Eye (tissue), 1 donor: ENCODE measurements around the gene ARHGEF12.
A peak's percentile ranks its signal among the peaks of the same experiment; 100 is the strongest.

Experiments
- DNase-seq: peaks from one replicate; pipeline ENCODE4 v3.0.0-alpha.2; 2015

Gene ARHGEF12

DNA sequence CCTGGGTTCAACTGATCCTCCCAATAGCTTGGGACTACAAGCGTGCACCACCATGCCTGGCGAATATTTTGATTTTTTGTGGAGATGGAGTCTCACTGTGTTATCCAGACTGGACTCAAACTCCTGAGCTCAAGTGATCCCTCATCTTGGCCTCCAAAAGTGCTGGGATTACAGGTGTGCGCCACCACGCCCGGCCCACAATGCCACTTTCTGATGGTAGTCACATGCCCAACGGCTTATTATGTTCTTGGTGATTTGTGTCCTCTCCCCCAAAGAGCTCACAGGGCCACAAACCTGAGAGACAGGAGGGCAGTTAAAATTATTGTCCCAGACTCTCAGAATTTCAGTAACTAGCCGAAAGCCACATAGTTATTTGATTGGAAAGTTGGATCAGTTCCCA, 185.0 kb downstream of the ARHGEF12 start:
- no peak for DNase-seq

DNA sequence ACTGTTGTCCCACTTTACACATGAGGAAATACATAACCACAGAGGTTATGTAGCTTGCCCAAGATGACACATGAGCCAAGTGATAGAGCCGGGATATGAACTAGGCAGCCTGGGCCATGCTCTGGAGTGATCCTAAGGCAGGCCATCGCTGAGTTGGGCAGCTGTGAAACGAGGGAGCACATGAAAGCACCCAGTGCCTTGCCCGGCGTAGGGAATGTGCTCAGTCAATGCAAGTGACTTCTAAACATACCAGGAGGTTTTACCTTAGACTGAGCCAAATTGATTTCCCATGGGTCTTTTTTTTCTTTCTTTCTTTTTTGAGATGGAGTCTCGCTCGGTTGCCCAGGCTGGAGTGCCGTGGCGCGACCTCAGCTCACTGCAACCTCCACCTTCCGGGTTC, 185.8 kb downstream of the ARHGEF12 start:
- DNase-seq, result no peak

DNA sequence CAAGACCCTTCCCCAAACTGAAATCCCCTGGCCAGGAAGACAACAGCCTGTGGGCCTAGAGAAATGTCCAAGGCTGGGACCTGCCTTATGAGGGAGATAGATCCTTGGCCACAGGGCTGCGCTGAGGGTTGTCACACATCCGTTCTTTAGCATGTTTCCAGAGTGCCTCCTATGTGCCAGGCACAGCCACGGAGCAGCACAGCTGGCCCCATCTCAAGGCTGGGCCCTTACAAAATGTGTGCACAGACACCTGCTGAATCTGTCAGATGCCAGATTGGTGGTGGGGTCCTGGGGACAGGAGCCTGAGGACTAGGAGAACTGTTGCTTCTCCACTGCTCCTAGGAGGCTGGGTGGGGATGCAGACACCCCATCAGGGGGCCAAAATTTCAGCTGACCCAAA, 186.5 kb downstream of the ARHGEF12 start:
- DNase-seq, result no peak

DNA sequence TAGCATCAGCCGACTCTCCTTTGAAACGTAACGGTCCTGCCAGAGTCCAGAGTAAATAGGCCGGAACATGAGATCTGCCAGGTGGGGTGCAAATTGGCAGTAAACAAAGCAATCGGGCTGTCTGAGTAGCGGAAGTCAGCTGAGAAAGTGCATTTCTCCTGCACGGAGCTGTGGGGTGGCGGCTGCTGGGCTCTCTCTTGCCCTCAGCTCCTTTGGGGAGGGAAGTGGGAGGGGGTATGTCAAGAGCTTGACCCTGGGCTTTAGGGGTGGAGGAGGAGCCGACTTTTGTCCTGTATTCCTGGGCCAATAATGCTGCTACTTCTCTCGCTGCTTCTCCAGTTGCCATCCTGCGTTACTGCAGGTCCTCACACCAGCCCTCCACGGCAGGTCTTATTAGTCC, 187.0 kb downstream of the ARHGEF12 start:
- DNase-seq, result no peak

DNA sequence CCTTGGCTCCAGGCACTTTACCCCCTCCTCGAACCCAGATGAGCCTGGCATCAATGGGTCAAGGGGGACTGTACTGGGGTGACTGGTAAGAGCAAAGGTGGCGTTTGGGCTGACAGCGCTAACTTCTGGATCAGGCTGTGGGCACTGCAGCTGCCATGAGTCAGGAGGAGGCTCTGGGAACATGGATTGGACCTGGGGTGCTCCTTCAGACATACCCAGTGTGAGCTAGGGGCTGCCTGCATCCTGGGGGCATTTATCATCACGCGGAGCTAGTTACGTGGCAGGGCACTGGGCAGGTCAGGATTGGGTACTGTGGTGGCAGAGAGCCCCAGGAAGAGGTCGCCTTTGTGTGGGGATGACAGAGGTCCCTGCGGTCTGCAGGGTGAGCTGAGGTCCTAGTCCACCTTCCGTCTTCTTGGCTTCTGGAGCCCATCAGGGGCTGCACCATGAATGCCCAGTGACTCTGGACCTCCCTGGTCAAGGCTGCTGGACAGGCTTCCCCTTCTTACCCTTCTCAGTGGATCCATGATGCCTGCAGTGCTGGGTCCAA, 188.4 kb downstream of the ARHGEF12 start:
- no peak for DNase-seq

DNA sequence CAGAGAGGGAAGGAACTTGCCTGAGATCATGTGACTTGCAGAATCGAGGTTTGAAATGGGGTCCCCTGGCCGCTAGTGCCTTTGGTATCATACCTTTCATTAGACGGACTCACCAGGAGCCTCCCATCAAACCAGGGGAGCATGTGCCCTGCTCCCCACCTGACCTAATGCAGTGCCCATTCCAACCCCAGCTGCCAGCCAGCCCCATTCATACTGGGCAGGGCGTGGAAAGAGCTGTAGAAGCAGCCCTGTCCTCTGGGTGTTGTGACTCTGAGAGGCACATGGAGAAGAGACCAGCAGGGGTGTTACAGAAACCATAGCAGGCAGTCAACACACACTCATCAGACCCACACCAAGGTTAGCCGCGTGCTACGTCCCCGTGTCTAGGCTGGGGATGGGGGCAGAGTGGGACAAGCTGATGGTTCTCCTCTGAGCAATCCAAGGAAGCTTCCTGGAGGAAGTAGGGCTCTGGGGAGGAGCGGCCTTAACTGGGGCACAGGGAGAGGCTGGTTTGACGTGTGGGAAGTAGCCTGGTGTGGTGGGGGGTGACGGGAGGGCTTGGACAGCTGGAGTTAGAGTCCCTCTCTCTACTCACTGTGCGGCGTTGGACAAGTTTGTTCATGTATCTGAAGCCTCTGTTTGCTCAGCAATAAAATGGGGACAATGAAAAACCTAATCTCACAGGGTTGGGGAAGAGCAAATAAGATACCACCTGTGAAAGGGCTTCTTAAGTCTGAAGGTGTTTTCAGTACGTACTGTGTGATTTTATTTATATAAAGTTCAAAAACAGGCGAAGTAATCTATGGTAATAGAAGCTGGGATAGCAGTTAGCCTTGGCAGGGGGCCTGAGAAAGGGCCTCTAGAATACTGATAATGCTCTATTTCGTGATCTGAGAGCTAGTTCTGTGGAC, 189.3 kb downstream of the ARHGEF12 start:
- DNase-seq, result no peak

DNA sequence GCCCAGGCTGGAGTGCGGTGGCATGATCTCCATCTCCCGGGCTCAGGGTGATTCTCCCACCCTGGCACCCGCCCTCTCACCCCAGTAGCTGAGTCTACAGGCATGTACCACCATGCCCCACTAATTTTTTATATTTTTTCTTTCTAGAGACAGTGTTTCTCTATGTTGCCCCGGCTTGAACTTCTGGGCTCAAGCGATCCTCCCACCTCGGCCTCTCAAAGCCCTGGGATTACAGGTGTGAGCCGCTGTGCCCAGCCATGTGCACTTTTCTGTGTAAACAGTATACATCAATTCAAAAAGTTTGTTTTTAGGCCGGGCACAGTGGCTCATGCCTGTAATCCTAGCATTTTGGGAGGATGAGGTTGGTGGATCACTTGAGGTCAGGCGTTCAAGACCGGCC, 190.0 kb downstream of the ARHGEF12 start:
- no peak for DNase-seq

DNA sequence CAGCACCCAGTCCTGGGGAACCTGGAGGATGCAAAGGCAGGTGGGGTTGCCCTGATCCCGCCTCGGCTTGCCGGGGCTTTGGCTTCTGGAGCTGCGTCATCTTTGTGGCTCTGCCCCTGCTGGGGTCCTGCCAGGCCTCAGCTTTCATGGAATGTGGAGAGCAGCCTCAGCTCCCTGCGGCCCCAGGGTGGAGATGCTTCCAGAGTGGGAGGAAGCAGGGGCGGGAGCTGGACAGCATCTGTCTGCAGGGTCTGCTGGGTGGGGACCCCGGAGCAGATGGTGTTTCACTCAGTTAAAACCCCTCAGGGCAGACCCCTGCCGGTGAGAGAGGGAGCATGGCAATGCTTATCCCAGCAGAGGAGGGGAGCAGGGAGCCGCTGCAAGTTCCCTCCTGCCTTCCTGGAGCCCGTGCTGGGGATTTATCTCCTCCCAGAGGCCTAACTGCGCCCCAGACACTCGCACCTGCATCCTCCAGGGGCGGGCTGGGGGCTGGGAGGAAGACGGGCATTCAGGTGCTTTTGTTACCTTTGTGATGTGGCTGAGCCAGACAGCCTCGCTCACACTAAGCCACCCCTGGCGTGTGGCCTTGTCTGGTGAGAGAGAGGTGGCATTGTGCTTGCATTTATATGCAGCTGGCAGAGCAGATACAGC, 191.0 kb downstream of the ARHGEF12 start:
- peak; percentile 88 for DNase-seq

DNA sequence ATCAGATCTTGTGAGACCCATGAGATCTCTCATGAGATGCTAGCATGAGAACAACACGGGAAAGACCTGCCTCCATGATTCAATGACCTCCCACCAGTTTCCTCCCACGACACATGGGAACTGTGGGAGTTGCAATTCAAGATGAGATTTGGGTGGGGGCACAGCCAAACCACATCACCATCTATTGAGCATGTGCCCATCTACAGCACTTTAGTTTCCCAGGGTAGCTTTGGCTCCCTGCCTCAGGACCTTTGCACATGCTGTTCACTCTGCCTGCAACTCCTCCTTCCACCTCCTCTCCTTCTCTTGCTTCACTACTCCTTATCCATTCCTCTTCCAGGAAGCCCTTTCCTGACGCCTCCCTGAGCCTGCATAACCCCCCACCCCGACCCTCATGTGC, 192.5 kb downstream of the ARHGEF12 start:
- DNase-seq, result no peak

DNA sequence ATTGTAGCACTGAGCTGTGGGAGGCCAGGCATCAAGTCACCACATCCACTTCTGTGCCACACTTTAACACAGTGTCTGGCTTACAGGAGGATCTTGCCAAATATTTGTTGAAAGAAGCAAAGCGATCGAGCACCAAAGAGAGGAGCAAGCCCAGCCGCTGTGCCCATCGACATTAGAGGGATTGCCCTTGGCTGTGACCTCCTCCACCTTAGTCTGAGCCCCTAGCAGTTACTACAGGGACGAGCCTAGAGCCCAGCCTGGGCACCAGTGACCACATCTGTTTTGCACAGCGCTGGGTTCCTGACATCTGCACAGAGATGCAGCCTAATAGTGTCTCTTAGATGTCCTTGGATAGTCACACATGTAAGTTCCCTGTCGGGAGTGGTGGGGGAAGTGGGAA, 193.0 kb downstream of the ARHGEF12 start:
- no peak for DNase-seq

DNA sequence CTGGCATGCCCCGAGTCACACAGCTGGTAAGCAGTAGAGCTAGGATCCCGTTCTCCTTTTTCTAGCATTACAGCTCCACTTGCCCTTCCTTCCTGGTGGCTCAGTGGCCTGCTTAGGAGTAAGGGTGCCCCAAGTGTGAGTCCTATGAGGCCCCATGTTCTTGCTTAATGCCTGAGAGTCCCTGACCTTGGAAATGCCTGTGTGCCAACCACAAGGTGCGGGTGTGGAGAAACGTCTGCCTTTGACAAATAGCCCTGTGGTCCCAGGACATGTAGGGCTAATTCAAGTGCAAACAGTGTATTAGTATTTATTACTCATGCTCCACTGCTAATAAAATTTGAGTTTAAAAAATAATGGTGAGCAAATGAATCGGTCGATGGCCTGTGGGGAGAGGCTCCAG, 193.7 kb downstream of the ARHGEF12 start:
- no peak for DNase-seq

DNA sequence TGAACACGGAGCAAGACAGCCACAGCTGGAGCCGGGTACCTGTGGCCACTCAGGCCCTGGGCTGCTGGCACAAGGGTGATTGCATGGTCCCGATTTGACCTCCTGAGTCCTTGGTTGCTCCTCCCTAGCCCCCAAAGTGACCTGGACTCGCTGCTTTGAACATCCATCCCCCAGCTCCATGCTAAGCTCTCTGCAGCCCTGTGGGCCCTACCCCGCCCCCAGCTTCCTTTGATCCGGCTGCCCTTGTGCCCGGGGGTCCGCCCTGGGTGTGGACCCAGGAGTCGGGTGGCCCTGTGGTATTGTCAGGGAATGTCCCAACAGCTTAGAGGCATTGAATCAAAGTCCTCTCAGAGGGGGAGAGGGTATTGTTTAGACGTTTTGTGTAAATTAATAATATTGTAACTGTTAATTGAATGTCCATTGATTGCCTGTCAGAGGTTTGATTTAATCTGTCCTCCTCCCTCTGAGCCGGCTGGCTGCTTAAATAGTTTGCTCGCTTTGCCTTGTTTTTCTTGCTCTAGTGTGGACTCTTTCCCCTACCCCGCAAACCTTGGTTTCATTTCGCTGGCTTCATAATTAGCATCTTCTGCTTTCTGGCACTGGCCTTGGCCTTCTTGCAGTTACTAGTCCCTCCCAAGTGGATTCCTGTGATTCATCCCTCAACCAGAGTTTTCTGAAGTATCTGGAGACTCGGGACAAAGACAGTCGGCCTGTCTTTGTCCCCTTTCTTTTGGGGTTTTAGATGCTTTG, 196.0 kb downstream of the ARHGEF12 start:
- no peak for DNase-seq

DNA sequence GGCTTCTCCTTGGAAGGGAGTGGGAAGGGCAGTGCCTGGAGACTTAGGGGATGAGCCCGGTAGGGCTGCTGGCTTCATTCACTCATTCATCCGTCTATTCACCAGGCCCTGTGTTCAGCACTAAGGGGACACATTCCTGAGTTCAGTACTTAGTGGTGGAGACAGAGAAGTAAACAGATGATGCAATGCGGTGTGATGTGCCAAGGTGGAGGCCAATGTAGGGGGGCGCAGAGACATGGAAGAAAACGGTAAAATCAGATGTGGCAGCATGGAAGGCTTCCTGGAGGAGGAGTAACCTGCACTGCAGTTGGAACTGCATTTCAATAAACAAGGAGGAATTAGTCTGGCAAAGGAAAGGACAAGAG, 196.6 kb downstream of the ARHGEF12 start:
- no peak for DNase-seq

DNA sequence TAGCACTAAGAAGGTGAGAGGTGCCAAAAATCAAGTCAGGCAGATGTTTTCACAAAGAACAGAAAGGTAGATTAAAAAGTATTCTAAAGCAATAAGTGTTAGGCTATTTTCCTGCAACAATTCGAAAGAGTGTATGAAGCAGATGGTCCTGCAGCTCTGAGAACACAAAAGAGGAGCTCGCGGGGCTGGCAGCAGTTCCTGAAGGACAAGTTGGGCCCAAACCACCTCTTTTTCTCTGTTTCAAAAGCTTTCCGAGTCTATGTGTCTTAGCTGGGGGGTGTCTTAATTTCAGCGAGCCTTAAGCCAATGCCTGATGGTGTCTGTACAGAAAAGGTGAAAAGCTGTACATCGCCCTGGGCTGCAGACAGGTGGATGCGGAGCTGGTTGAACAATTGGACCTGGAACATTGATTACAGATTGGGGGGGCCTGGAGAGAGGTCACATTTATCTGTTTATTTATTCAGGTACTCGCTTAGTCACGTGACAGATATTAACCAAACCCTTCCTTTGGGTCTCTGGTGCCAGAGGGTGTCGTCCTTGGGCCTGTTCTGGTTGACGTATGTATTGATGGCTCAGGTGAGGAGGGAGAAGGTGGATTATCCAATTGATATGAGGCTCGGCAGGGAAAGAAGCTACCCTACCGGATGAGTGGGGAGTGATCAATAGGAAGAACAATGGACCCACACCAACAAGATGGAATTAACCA, 200.0 kb downstream of the ARHGEF12 start:
- no peak for DNase-seq

DNA sequence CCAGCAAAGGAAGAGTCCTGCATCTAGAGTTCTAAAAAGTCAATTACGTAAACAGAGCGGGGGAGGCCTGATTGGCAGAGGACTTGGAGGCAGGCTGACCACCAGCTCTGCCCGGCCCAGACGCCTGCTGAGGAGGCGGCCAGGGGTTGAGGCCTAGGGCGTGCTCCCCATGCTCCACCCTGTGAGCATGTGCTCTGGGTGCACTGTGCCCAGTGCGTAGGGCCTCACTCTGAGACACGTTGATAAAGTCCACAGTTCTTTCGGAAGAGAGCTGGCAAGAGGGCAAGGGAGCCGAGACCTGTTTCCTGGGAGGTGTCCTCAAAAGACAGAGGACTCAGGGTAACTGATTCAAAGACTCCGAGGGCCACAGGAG, 200.6 kb downstream of the ARHGEF12 start:
- DNase-seq, result no peak

DNA sequence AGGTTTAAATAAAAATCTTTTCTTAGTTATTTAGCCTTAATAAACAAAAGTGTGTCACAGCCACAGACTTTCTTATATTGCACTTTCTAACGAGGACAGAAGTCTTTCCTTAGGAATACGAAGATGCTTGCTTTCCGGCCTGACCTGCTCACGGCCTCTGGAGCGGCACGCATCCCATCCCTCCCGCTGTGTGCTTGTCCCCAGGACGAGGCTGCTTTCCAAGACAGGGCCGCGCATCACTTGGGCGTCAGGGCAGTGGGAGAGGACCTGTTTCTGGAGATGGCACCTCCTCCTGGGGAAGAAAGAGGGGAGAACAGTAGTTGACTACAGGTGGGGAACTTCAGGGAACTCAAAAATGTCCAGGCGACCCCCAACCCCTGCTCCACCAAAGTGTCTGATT, 201.8 kb downstream of the ARHGEF12 start:
- no peak for DNase-seq

DNA sequence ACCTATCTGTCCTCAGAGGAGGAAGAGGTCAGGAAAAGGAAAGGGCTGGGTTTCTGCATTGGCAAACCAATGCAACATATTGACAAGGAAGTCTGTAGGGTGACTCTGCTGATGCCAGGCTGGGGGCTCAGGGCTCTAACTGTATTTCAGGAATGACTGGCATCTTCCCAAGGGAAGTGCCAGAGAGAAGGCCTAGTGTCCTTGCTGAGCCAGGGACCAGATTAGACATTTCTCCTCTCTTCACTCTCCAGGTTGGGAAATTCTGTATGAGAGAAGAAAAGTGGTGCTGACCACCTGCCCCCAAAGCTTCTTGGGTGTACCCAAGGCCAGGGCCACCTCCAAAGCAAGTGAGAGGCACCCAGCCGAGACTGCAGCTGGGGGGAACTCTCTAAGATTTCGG, 202.5 kb downstream of the ARHGEF12 start:
- no peak for DNase-seq
